Measurements from ENCODE around the gene FOXJ3.

DNA sequence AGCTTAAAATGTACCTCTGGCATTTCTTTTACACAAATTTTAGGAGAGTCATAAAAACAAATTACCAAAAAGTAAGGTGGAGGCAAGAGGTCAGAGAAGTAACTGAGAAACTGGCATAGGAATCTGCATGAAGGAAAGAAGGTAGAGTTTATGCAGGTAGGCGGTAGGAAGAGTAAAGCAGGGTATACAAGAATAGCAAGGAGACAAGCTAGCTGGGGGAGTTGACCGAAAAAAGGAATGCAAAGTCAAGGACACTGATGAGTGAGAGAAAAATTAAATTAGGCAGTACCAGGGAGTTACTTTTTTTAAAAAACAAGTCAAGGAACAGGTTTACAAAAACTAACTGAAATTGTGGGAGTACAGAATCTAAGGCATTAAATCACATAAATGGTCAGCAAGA, 56.0 kb downstream of the FOXJ3 start:
- TF ChIP-seq CTCF (IDR thresholded peaks at IDR 0.05): no peak
- no peak for TF ChIP-seq POLR2A (IDR thresholded peaks at IDR 0.05)
